Activated naive CD4-positive, alpha-beta T cell treated with anti-CD3 and anti-CD28 coated beads, Interleukin-2, amount 50 U/mL, for 72 hours (primary cell): ENCODE data around the gene AGAP1. TPM values are rescaled to one million over a fixed set of nuclear protein-coding genes. Genes with fewer than 3 reads are reported as not detected.

Experiments used
- ATAC-seq, 2 donors: fragments of 150-1000 bp; cut with Tn5 transposase; 2 replicates each; pipeline ENCODE4 v1.10.0; 2021; ENCODE audit warnings: mild to moderate bottlenecking in 2 of 2, moderate library complexity in 2 of 2
- DNase-seq, 2 donors: peaks; one replicate each; pipeline ENCODE4 v3.0.0; 2021 to 2022; ENCODE audit warnings: low spot score in 2 of 2
- H3K27ac Mint-ChIP-seq, 2 donors: one replicate each; pipeline ENCODE4 v1.8.0; 2022; ENCODE audit warnings: mild to moderate bottlenecking in 2 of 2, mixed read lengths in 2 of 2
- H3K36me3 Mint-ChIP-seq, 2 donors: one replicate each; pipeline ENCODE4 v1.8.0; 2022; ENCODE audit warnings: mixed read lengths in 2 of 2
- H3K9me3 Mint-ChIP-seq, 2 donors: one replicate each; pipeline ENCODE4 v1.8.0; 2022; ENCODE audit warnings: mixed read lengths in 2 of 2
- total RNA-seq, 2 donors: library from RNA; stranded (reverse); gene quantifications; one replicate each; pipeline ENCODE4 v1.2.3, GENCODE V29; 2022

The AGAP1 gene
- total RNA-seq = 1 to 10 TPM in 1 of 2 donors, under 1 TPM in 1; 0.48 to 7.2 TPM

DNA sequence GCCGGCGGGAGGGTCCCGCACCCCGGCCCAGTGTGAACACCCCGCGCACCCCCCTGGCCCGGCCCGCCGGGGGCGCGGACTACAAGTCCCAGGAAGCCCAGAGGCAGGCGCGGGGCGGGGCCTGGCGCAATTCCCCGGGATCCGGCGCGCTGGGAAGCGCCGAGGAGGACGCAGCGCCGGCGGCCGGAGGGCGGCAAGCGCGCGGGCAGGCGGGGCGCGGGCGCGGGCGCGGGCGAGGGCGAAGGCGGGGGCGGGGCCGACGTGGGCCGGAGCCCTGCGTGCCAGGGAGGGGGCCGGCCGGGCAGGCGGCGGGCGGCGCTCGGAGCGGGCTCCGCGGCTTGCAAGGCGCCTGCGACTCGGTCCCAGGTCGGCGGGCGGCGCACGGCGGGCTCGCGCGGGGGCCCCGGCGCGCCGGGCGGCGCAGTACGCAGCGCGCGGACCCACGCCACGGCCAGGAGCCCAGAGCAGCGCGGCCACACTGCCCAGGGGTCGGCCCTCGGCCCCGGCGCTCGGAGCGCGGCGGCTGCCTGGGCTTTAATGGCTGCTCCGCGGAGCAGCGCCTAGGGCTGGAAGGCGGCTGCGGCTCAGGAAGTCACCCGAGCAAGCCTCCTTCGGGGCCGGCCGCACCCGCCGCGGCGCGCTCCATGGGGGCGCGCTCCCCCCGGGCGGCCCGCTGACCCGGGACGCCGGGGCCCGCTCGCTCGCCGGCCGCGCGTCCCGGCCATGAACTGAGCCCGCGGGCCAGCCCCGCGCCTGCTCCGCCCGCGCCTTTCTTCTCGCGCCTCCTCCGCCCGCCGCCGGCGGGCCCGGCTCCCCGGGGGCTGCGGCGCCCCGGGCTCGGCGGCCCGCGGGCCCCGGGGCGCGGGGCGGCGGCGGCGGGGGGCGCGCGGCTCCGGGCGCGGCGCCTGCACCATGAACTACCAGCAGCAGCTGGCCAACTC is at the start of gene AGAP1:
TSS of gene AGAP1 (plus strand) at position 269 of the 941 bp plus-strand sequence.
- H3K27ac Mint-ChIP-seq = no peak within 1 kb of the TSS
- no peaks in the 10 kb centered on the region for H3K9me3 Mint-ChIP-seq
- peak in 1 of 2 donors; percentile 32 for DNase-seq
- peaks cover 0 to 22% of the 10 kb centered on the region in 2 donors for H3K36me3 Mint-ChIP-seq
- peak in 1 of 2 donors; percentile 70 for ATAC-seq

DNA sequence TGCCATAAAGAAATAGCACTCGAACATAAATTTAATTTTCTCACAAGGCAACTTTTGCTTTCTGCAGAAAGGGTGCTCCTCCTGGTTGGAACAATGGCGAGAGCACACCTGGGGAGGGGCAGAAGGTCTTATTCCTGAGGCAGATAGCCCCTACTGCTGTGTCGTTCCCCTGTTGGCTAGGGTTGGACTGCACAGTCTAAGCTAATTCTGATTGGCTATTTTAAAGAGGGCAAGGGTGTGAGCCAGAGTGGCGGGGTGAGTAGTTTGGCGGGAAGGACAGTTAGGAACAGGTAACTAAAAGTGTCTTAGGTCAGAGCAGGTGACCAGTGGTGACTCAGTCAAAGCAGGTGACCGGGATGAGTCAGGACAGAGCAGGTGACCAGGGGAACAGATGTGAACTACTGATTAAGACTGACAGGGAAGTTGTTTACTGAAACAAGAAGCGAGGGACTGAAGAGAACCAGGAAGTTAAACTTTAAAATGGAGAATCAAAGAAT is 49.7 kb upstream of the AGAP1 start:
- Mint-ChIP-seq H3K27ac (no peak overlapping the region), H3K9me3 (peaks cover 4 to 5% of the 10 kb centered on the region in 2 donors), H3K36me3 (no peaks in the 10 kb centered on the region)
- no peak for DNase-seq
- no peak for ATAC-seq

DNA sequence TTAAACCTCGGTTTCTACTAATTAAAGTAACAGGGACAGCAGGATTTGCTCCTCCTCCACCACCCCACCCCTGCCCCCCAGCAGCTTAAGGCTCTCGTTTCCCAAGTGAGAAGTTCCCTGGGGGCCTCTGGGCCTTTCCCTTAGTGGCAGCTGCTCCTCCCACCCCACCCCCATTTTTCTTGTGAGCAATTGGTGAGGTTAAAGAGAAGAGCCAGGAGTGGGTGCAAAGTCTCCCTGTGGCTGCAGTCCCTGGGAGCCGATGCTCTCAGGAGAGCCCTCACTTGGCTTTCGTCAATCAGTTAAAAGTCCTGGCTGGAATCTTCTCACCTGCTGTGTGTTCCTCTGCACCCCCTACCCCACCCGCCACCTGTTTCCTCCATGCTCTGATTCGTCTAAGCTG is 48.7 kb upstream of the AGAP1 start:
- no peaks in the 10 kb centered on the region for H3K36me3 Mint-ChIP-seq
- ATAC-seq (no peak), DNase-seq (no peak)
- H3K27ac Mint-ChIP-seq = no peak overlapping the region
- H3K9me3 Mint-ChIP-seq = peaks cover 4 to 5% of the 10 kb centered on the region in 2 donors

DNA sequence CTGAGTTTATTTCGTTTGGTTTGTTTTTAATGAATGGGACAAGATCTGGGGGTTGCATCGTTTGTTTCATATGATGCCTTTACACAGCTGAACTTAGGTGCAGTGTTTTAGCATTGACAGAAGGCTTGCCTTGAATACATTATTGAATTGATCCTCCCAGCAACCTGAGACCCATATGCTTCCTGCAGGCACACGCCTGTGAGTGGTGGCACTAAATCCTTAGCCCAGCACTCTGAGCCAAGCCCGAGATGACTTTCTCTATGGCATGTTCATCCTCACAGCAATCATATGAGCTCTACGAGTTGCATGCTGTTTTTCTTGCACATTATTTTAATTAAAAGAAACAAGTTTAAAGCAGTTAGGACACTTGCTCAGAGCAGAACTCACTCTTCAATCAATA is 47.8 kb upstream of the AGAP1 start:
- ATAC-seq (no peak), DNase-seq (no peak)
- Mint-ChIP-seq H3K27ac (no peak overlapping the region), H3K36me3 (no peaks in the 10 kb centered on the region), H3K9me3 (peaks cover 4 to 5% of the 10 kb centered on the region in 2 donors)

DNA sequence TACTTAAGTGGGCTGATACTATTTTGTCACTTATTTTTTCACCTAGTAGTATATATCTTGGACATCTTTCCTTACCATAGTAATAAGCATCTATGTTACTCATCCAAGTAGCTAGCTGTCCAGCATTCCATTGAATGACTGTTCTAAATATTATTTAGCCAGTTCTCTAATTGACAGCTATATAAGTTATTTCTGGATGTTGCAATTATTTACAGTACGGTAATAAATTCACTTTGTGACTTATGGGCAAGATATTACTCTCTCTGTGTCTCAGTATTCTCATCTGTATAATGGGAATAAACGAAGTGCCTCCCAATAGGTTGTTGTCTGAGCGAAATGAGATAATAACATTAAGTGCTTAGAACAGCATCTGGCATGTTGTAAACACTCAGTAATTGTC is 46.6 kb upstream of the AGAP1 start:
- DNase-seq (no peak), ATAC-seq (no peak)
- peaks cover 4 to 5% of the 10 kb centered on the region in 2 donors for H3K9me3 Mint-ChIP-seq
- no peak overlapping the region for H3K27ac Mint-ChIP-seq
- H3K36me3 Mint-ChIP-seq = no peaks in the 10 kb centered on the region

DNA sequence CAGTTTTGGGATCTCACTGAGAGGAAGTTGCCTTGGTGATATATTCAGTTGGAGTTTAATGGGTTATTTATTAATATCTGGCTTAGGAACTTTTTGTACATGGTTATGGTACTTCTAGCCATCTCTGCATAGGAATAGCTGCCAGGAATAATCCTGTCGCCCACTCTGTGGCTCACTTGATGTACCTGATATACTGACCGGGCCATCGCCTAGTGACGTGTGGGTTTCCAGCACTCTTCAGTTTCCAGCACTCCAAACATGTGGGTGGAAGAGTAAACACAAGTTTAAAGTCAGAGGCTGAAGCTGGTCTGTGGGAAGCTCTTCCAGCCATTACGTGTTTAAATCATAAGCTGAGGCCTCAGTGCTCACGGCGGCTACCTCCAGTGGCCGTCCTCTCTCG is 44.3 kb upstream of the AGAP1 start:
- no peaks in the 10 kb centered on the region for H3K9me3 Mint-ChIP-seq
- H3K36me3 Mint-ChIP-seq = no peaks in the 10 kb centered on the region
- ATAC-seq = no peak
- DNase-seq = no peak
- H3K27ac Mint-ChIP-seq = no peak overlapping the region

DNA sequence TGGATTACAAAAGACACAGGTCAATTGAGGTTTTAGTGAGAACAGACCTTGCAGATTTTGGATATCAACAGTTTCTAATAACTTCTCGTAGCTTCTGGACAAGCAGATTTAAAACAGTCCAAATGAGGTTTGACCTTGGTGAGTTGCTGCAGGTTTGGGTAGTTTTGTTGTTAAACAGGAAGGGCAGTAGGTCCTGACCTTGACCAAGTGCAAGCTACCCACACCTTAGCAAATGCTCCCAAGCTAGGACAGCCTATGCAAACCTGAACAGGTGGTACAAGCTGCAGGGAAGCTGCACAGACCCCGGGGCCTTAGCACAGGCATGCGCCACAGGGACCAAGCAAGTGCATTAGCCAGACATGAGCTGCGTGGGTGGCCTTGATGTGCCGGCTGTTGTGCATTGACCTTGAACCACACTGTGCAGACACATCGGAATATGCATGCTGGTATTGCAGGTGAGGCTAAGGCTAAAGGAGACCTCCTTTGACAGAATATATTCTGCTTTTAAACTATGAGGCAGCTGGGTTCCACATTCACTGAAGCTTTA is 40.2 kb upstream of the AGAP1 start:
- no peaks in the 10 kb centered on the region for H3K9me3 Mint-ChIP-seq
- no peak for ATAC-seq
- no peak overlapping the region for H3K27ac Mint-ChIP-seq
- DNase-seq = no peak
- no peaks in the 10 kb centered on the region for H3K36me3 Mint-ChIP-seq

DNA sequence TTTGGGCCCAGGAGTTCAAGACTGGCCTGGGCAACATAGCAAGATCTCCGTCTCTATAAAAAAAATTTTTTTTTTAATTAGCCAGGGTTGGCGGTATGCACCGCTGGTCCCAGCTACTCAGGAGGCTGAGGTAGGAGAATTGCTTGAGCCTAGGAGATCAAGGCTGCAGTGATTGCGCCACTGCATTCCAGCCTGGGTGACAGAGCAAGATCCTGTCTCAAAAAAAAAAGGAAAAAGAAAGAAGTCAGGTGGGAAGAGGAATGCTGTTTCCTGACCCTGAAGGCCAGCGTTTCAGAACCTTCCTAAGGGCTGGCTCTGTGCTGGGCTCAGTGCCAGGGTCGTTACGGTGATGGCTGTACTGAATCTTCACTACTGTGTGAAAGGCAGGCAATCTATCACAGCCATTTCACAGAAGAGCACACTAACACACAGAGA is 35.0 kb upstream of the AGAP1 start:
- no peak for DNase-seq
- Mint-ChIP-seq H3K9me3 (no peaks in the 10 kb centered on the region), H3K36me3 (no peaks in the 10 kb centered on the region), H3K27ac (no peak overlapping the region)
- ATAC-seq = no peak

DNA sequence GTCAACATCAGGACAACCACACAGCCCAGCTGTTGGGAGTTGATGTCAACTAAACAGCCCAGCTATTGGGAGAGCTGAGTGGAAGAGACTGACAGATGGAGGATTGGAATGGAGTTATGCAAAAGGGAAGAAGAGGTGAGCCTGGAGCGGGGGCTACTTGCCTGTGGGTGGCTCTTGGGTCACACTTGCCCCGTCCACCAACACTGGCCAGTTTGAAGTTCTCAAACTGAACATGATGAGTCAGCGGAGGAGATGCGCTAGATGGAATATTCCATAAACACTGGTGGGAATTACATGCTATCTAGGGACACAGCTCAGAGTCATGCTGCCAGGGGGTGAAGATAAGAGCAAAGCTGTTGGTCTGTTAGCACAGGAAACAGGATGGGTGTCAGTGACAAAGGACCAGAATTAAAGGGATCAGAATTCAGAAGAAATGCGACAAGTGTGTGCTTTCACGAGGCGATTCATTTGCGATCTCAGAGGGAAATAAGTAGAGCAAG is 33.2 kb upstream of the AGAP1 start:
- no peak for ATAC-seq
- H3K36me3 Mint-ChIP-seq = no peaks in the 10 kb centered on the region
- H3K27ac Mint-ChIP-seq = no peak overlapping the region
- no peak for DNase-seq
- no peaks in the 10 kb centered on the region for H3K9me3 Mint-ChIP-seq

DNA sequence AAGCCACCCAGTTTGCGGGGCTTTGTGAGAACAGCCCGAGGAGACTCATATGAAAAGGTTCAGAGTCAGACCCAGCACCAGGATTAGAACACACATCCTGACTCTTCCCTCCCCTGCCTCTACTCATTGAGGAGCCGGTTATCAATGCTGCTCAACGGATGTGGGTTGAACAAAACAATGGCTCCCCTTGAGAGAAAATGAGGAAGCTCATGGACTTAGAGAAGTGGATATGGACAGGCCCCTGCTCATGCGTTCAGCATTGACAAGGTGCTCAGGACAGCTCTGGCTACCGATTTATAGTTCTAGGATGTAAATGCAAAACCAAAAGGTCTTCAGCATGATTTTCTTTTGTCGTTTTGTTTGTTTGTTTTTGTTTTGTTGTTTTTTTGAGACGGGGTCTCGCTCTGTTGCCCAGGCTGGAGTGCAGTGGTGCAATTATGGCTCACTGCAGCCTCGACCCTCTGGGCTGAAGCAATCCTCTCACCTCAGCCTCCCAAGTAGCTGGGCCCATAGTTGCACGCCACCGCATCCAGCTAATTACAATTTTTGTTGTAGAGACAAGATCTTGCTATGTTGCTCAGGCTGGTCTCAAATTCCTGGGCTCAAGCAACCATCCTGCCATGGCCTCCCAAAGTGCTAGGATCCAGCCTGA is 32.0 kb upstream of the AGAP1 start:
- DNase-seq (no peak), ATAC-seq (no peak)
- Mint-ChIP-seq H3K9me3 (no peaks in the 10 kb centered on the region), H3K36me3 (no peaks in the 10 kb centered on the region), H3K27ac (peak overlapping the region in 1 of 2 donors; percentile 22)

DNA sequence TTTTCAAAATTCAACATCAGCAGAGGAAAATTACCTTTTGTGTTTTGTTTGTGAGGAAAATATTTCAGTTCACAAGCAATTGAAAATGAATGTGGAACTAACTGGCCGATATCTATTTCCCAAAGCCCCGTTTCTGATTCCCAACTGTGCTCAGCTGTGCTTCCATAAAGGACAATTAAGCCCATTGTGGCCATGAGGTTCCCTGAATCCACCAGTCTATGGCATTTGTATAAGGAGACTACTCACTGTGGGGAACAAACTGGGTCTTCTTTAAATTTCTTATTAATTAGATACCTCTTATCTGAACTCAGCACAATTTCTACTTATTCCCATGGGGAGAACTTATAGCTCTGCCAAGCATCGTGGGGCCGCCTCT is 31.4 kb upstream of the AGAP1 start:
- Mint-ChIP-seq H3K36me3 (no peaks in the 10 kb centered on the region), H3K9me3 (no peaks in the 10 kb centered on the region), H3K27ac (no peak overlapping the region)
- no peak for DNase-seq
- ATAC-seq = no peak

DNA sequence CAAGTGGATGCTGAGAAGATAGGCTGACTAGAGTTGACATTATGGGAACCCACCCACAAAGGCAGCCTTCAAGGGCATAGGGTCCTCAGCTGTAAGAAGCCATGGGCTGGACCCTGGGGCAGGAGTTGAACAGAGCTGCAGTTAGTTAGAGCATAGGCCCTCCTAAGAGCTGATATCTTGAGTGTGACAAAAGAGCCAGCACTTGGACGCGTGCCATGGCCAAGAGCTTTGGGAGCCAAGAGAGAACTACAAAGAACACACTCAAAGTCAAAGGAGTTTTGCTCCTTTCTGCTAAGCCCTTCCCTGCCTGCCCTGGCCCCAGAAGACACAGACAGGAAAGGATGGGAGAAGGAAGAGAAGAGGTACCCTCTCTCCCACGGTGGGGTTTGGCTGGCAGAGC is 29.9 kb upstream of the AGAP1 start:
- no peaks in the 10 kb centered on the region for H3K36me3 Mint-ChIP-seq
- H3K9me3 Mint-ChIP-seq = no peaks in the 10 kb centered on the region
- no peak for ATAC-seq
- no peak overlapping the region for H3K27ac Mint-ChIP-seq
- DNase-seq = no peak

DNA sequence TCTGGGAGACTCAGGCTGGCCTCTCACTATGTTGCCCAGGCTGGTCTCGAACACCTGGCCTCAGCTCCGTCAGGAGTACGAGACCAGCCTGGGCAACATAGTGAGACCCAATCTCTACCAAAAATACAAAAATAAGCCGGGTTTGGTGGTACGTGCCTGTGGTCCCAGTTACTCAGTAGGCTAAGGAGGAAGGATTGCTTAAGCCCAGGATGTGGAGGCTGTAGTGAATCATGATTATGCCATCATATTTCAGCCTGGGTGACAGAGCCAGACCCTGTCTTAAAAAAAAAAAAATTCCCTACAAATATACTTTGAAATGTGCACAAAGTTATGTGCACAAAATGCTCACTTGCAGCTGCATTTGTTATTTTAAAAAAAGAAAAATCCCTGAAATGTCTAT is 26.3 kb upstream of the AGAP1 start:
- Mint-ChIP-seq H3K36me3 (no peaks in the 10 kb centered on the region), H3K9me3 (no peaks in the 10 kb centered on the region), H3K27ac (no peak overlapping the region)
- ATAC-seq (no peak), DNase-seq (no peak)

DNA sequence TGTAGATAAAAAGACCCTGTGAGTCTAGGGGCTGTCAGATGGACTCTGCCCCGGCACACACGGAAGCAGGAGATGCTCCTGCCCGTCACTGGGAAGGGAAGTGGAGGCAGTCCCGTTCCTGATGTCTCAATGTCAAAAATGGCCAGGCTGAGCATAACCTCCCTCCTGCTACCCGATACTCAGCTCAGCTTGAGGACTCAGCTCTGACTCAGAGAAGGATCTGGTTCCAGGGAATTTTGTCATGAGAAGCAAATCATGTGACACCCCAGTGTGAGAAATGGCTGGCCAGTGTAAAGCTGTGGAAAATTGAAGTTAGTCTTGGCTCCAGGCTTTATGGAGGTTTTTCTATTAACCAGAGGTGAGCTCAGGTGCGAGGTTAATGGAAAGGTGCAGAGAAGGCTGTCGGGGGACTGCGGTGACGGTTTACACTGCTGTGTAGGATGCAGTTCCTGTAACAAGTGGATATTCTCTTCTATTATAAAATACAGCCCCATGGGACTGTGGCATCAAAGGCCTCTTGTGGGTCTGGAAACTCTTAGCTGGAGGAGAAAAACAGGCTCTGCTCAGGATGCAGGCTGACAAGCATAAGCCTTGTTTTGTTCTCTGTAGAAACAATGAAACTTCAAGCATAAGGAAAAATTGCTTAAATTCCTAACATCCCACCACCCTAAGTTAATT is 24.7 kb upstream of the AGAP1 start:
- no peaks in the 10 kb centered on the region for H3K9me3 Mint-ChIP-seq
- ATAC-seq (no peak), DNase-seq (no peak)
- H3K36me3 Mint-ChIP-seq = no peaks in the 10 kb centered on the region
- H3K27ac Mint-ChIP-seq = no peak overlapping the region

DNA sequence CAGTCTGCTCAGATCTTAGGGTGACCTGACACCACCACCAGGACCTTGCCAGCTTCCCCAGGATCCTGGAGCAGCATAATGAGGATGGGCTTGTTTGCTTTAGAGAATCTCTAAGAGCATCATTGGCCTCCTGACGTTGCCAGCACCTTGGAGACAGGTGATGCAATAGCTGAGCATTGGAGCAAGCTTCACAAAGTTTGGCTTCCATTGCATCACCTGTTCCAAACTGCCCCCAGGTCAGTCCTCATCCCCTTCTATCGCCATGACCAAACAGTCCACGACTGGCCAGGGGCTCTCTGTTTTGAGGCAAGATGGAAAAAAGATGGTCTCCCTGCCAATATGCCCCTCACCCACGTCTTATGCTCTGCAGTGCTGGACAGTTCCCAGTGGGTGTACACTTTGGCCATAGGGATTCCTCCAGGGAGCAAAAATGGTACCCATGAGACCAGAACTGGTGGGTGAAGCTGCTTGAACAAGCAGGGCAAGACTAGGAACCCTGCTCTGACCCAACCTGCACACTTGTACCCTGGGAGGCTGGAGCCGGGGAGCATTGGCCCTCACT is 22.6 kb upstream of the AGAP1 start:
- H3K36me3 Mint-ChIP-seq = peaks cover 0 to 6% of the 10 kb centered on the region in 2 donors
- DNase-seq = no peak
- H3K9me3 Mint-ChIP-seq = peaks cover 4 to 5% of the 10 kb centered on the region in 2 donors
- ATAC-seq = no peak
- H3K27ac Mint-ChIP-seq = no peak overlapping the region

DNA sequence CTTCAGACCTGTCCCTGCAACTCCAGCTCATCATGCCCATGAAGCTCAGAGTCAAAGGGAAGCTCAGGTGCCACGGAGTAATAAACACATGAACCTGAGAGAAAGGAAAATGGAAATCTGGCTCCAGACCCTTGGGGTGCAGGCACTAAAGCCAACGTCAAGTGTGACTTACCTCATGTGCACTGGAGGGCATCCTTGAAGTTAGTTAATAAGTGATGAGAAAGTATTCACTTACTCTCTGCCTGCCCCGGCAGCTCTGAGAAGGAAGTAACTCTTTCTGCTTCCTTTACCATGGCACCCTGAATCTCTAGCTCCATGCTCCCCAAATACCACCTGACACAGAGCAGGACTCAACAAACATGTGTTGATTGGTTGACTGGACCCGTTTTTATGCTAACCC is 21.4 kb upstream of the AGAP1 start:
- no peak overlapping the region for H3K27ac Mint-ChIP-seq
- DNase-seq = no peak
- H3K36me3 Mint-ChIP-seq = peaks cover 0 to 6% of the 10 kb centered on the region in 2 donors
- peaks cover 4 to 5% of the 10 kb centered on the region in 2 donors for H3K9me3 Mint-ChIP-seq
- ATAC-seq = no peak
